OCI-LY7 (cell line): ENCODE measurements around the gene SGMS1. TPM values are rescaled to one million over a fixed set of nuclear protein-coding genes. Genes with fewer than 3 reads are reported as not detected.
"Not testable (repeated sequence)": the region's sequence is repeated elsewhere in the genome, so short reads cannot be mapped to it uniquely, and the experiment has no call there.

Experiments used
- BruUV-seq: library from RNA; stranded (reverse); fragments of 400-500 nt; replicated peaks from 2 replicates; lab custom pipeline; 2021; lab: Mats Ljungman, UMichigan
- CTCF ChIA-PET: fragments of 300-600 bp; sonication (Branson Sonifier 250); formaldehyde crosslinking; loops from one replicate; lab custom pipeline; 2022; ENCODE audit warnings: antibody characterized with exemption; ENCODE audit not compliant: unreplicated experiment; lab: Charles Lee
- POLR2A ChIA-PET: fragments of 300-600 bp; sonication (Branson Sonifier 250); formaldehyde crosslinking; loops from one replicate; lab custom pipeline; 2022; ENCODE audit warnings: antibody characterized with exemption; lab: Charles Lee
- DNase-seq: peaks from one replicate; pipeline ENCODE4 v3.0.0-alpha.2; 2015; ENCODE audit warnings: low spot score
- H2AFZ ChIP-seq: fragments of 200-600 bp; sonication (generic), shearing (Covaris generic); 2 replicates; pipeline ENCODE4 v1.6.1; 2014; ENCODE audit warnings: mild to moderate bottlenecking, antibody characterized with exemption, low read length, moderate library complexity
- H3K27ac ChIP-seq: fragments of 200-600 bp; sonication (generic); 2 replicates; pipeline ENCODE4 v1.5.1; 2014; ENCODE audit warnings: mixed run types, low read depth, mild to moderate bottlenecking, moderate library complexity, low read length, inconsistent platforms; ENCODE audit not compliant: poor library complexity, severe bottlenecking
- H3K36me3 ChIP-seq: fragments of 200-600 bp; sonication (generic); 2 replicates; pipeline ENCODE4 v1.6.1; 2014; ENCODE audit warnings: mild to moderate bottlenecking, antibody characterized with exemption, low read length, moderate library complexity, mixed read lengths; ENCODE audit not compliant: insufficient read depth
- H3K4me1 ChIP-seq: fragments of 200-600 bp; sonication (generic); 2 replicates; pipeline ENCODE4 v1.5.1; 2014; ENCODE audit warnings: mild to moderate bottlenecking, low read length; ENCODE audit not compliant: insufficient read depth, poor library complexity, severe bottlenecking
- H3K4me2 ChIP-seq: fragments of 200-600 bp; sonication (generic); 2 replicates; pipeline ENCODE4 v1.6.1; 2014; ENCODE audit warnings: mild to moderate bottlenecking, low read length
- H3K4me3 ChIP-seq: fragments of 200-600 bp; sonication (generic); 2 replicates; pipeline ENCODE4 v1.5.1; 2014; ENCODE audit warnings: mild to moderate bottlenecking, low read depth, low read length; ENCODE audit not compliant: poor library complexity, severe bottlenecking
- H3K79me2 ChIP-seq: fragments of 200-600 bp; sonication (generic); 2 replicates; pipeline ENCODE4 v1.6.1; 2016; ENCODE audit warnings: low read depth, mild to moderate bottlenecking, low read length, moderate library complexity, mixed read lengths; ENCODE audit not compliant: insufficient read depth
- H3K9me2 ChIP-seq: fragments of 200-600 bp; sonication (generic); 2 replicates; pipeline ENCODE4 v1.6.1; 2016; ENCODE audit warnings: mild to moderate bottlenecking, low read length, mixed read lengths; ENCODE audit not compliant: insufficient read depth
- H3K9me3 ChIP-seq: fragments of 200-600 bp; sonication (generic); 2 replicates; pipeline ENCODE4 v1.6.1; 2014; ENCODE audit warnings: mild to moderate bottlenecking, mixed run types, low read length, mixed read lengths
- H4K20me1 ChIP-seq: fragments of 200-600 bp; sonication (generic); 2 replicates; pipeline ENCODE4 v1.6.1; 2014; ENCODE audit warnings: mild to moderate bottlenecking, antibody characterized with exemption, low read length, moderate library complexity, mixed read lengths; ENCODE audit not compliant: insufficient read depth
- CTCF ChIP-seq: fragments of 200-600 bp; sonication (generic); conservative IDR thresholded peaks from 2 replicates; pipeline ENCODE4 v1.5.1; 2014; ENCODE audit warnings: mild to moderate bottlenecking, antibody characterized with exemption, low read length, moderate library complexity, mixed read lengths
- intact Hi-C: fragments of 100-400 bp; cut with micrococcal nuclease; formaldehyde crosslinking; loops from one replicate; pipeline ENCODE4 v1.10.0; 2022; ENCODE audit not compliant: unreplicated experiment
- total RNA-seq, 2 experiments: library from RNA; depleted of rRNA in 1 of 2; stranded (reverse); fragments of >200 nt in 1 of 2; shearing (Covaris generic) in 1 of 2; gene quantifications; 2 replicates each; pipeline ENCODE4 v1.2.3, GENCODE V29; 2014 to 2022

The SGMS1 gene
- total RNA-seq, 2 experiments from 2014 or later: 45.4 to 57.5 TPM

GRCh38 chr10:50667353-50667752 lies 43.6 kb upstream of the SGMS1 start:
- H4K20me1 ChIP-seq, H3K79me2 ChIP-seq, H3K36me3 ChIP-seq, H3K9me3 ChIP-seq, CTCF ChIA-PET, DNase-seq, H3K27ac ChIP-seq, H3K9me2 ChIP-seq, H3K4me3 ChIP-seq, BruUV-seq, H3K4me2 ChIP-seq, POLR2A ChIA-PET: not testable (repeated sequence)
- Histone ChIP-seq H2AFZ (peak overlapping the region; percentile 58; the same call in 1 of the 2 replicates), H3K4me1 (peaks cover 11% of the 10 kb centered on the region)
- intact Hi-C loops: loop anchor here (10.0 kb wide), 1 partner anchor 217 kb away; the partner anchor contains the start of gene A1CF
- TF ChIP-seq CTCF: peak; percentile 32; the same call in 1 of the 2 replicates

DNA sequence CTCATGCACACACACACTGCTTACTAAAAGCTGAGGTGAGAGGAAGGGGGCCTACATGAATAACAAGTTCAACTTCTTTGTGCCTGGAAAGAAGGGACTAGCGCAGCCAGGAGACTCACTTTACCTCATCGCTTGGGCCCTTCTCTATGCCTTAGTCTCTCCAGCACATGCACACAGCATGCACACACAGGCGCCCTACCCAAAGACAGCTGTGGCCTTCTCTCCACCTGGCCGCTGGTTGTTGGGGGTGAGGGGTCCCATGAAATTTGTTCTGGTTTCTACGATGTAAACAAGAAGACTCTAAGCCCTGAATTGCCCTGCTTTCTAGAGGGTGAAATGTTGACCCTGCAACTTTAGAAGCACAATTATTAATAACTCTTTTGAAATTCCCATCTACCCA lies 38.7 kb upstream of the SGMS1 start:
- H3K4me3 ChIP-seq, H3K9me2 ChIP-seq, H3K36me3 ChIP-seq, BruUV-seq, CTCF ChIA-PET, H3K4me2 ChIP-seq, H3K27ac ChIP-seq, H4K20me1 ChIP-seq, H2AFZ ChIP-seq, POLR2A ChIA-PET, H3K9me3 ChIP-seq, DNase-seq: not testable (repeated sequence)
- Histone ChIP-seq H3K4me1 (peaks cover 11% of the 10 kb centered on the region), H3K79me2 (peaks cover 24% of the 10 kb centered on the region)
- intact Hi-C loops: loop anchor here (10.0 kb wide), 1 partner anchor 222 kb away; the partner anchor contains the start of gene A1CF

DNA sequence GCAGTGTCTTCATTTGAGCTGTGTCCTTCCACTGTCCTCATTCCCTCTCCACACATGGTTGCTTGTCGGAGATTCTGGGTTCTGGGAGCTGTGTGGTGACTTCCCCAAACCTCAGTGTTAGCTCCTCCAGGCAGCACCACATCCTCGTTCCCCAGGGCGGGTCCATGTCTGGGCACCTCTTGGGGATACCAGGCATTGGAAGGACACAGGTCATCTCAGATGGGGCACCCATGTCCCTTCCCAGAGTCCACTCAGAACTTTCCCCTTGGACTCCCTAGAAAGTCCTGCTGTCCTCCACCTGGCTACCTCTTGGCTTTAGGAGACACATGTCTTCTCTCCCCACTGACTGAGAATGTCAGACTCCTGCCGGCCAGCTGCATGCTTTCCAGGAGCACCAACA lies 37.8 kb upstream of the SGMS1 start:
- intact Hi-C loops: loop anchor here (10.0 kb wide), 1 partner anchor 223 kb away; the partner anchor contains the start of gene A1CF
- H3K9me2 ChIP-seq, DNase-seq, H3K9me3 ChIP-seq, H4K20me1 ChIP-seq, H3K4me2 ChIP-seq, H3K27ac ChIP-seq, H3K4me3 ChIP-seq, H2AFZ ChIP-seq, H3K36me3 ChIP-seq, CTCF ChIA-PET, BruUV-seq: not testable (repeated sequence)
- Histone ChIP-seq H3K79me2 (peaks cover 32% of the 10 kb centered on the region), H3K4me1 (peaks cover 12% of the 10 kb centered on the region)
- POLR2A ChIA-PET: interaction anchor here (1.4 to 4.6 kb wide), 3 partner anchors 13 to 84 kb away, joined by 4 to 57 read pairs (median 46); partner anchors contain the start of gene SGMS1
